Esophagus muscularis mucosa (tissue), 4 donors: ENCODE data around the gene FGR. TPM values are rescaled to one million over a fixed set of nuclear protein-coding genes. Genes with fewer than 3 reads are reported as not detected.

ENCODE experiments used
- DNase-seq: peaks from one replicate; pipeline ENCODE4 v3.0.0-alpha.2; 2017; ENCODE audit errors: extremely low spot score
- H3K27ac ChIP-seq, 4 donors: fragments of 200-600 bp; sonication (generic); replicated peaks in 1 of 4; 1 replicate in 3 of 4; 2 replicates in 1 of 4; pipeline ENCODE4 v1.5.1; 2016 to 2019; ENCODE audit warnings: mild to moderate bottlenecking in 1 of 4
- H3K27me3 ChIP-seq, 4 donors: fragments of 200-600 bp; sonication (generic); one replicate each; pipeline versions ENCODE4 v1.5.1 to v1.6.0; 2016 to 2019
- H3K36me3 ChIP-seq, 4 donors: fragments of 200-600 bp; sonication (generic); one replicate each; pipeline ENCODE4 v1.5.1; 2016 to 2019
- H3K4me1 ChIP-seq, 4 donors: fragments of 200-600 bp; sonication (generic); one replicate each; pipeline ENCODE4 v1.5.1; 2016 to 2019
- H3K4me3 ChIP-seq, 4 donors: fragments of 200-600 bp; sonication (generic); 1 replicate in 2 of 4; 2 replicates in 2 of 4; pipeline ENCODE4 v1.5.1; 2016 to 2019; ENCODE audit warnings: mild to moderate bottlenecking in 4 of 4, moderate library complexity in 1 of 4
- H3K9me3 ChIP-seq, 4 donors: fragments of 200-600 bp; sonication (generic); 1 replicate in 3 of 4; 2 replicates in 1 of 4; pipeline ENCODE4 v1.5.1; 2016 to 2019
- EP300 ChIP-seq: sonication (generic); formaldehyde crosslinking; IDR thresholded peaks from one replicate; pipeline ENCODE4 v1.6.1; 2017; ENCODE audit warnings: antibody characterized with exemption
- POLR2A ChIP-seq: fragments of 450-650 bp; IDR thresholded peaks from one replicate; pipeline ENCODE4 v1.6.1; 2017; ENCODE audit warnings: antibody characterized with exemption, moderate library complexity, mild to moderate bottlenecking, low read depth
- POLR2AphosphoS5 ChIP-seq, 2 donors: sonication (generic); formaldehyde crosslinking; IDR thresholded peaks; one replicate each; pipeline ENCODE4 v1.6.1; 2017; ENCODE audit warnings: antibody characterized with exemption in 2 of 2
- WGBS: methylation state at CpG from one replicate; pipeline ENCODE4 v1.1.5; 2018; 5-methylcytosine and 5-hydroxymethylcytosine counted together
- intact Hi-C: fragments of 100-400 bp; cut with DNase I; formaldehyde crosslinking; loops from one replicate; pipeline ENCODE4 v1.15.1; 2023
- total RNA-seq, 4 donors: library from RNA; depleted of rRNA; stranded (reverse); fragments of >200 nt; gene quantifications; one replicate each; pipeline versions ENCODE4 v1.1.0 to v1.2.1, GENCODE V29; 2016
- TF ChIP-seq, protein P1 (sequence below), 3 experiments: fragments of 200-600 bp in 2 of 3; fragments of 450-650 bp in 1 of 3; sonication (generic) in 2 of 3; IDR thresholded peaks; one replicate each; pipeline ENCODE4 v1.5.1; 2017 to 2019; ENCODE audit warnings: antibody characterized with exemption in 3 of 3, mild to moderate bottlenecking in 2 of 3, moderate library complexity in 1 of 3

The FGR gene
- total RNA-seq, 4 donors from 2014 or later, result 12.0 to 32.1 (median 12.6) TPM

DNA sequence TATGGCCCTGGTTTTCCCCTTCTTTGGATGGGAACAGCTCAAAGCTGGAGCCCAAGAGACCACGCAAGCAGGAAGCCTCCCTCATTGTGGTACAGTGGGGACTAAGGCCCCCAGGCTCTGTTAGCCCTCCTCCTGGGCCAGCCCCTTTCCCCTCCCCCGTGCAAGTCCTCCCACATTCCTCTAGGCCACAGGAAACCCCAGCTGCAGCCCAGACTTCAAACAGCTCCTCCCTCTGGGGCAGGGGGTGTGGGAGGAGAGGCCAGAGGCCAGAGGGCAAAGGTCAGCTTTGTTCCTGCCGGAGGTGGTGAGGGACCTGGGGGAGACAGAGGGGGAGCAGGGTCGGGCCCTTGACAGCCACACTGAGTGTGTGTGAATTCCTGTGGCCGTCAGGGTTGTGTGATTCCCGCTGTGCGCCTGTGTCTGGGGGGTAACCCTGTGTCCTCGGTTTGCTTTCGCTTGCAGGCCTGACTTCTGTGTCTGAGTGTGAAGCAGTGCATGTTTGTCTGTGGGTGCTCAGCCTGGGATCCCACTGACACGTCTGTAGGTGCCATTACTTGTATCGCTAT, 27.7 kb downstream of the FGR start:
- TF ChIP-seq POLR2AphosphoS5 (IDR thresholded peaks at IDR 0.05), result no peak
- no peak for TF ChIP-seq POLR2A
- TF ChIP-seq, protein P1, sequence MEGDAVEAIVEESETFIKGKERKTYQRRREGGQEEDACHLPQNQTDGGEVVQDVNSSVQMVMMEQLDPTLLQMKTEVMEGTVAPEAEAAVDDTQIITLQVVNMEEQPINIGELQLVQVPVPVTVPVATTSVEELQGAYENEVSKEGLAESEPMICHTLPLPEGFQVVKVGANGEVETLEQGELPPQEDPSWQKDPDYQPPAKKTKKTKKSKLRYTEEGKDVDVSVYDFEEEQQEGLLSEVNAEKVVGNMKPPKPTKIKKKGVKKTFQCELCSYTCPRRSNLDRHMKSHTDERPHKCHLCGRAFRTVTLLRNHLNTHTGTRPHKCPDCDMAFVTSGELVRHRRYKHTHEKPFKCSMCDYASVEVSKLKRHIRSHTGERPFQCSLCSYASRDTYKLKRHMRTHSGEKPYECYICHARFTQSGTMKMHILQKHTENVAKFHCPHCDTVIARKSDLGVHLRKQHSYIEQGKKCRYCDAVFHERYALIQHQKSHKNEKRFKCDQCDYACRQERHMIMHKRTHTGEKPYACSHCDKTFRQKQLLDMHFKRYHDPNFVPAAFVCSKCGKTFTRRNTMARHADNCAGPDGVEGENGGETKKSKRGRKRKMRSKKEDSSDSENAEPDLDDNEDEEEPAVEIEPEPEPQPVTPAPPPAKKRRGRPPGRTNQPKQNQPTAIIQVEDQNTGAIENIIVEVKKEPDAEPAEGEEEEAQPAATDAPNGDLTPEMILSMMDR (IDR thresholded peaks at IDR 0.05), result no peak
- TF ChIP-seq EP300, result no peak
- Histone ChIP-seq H3K9me3 (no peaks in the 10 kb centered on the region), H3K27ac (no peak overlapping the region), H3K4me3 (no peak overlapping the region), H3K4me1 (peaks cover 10 to 43% (median 35%) of the 10 kb centered on the region in 4 donors), H3K27me3 (no peaks in the 10 kb centered on the region), H3K36me3 (no peaks in the 10 kb centered on the region)
- intact Hi-C loops, result loop anchor here (2.0 to 5.0 kb wide), 4 partner anchors 51 to 305 kb away; no protein-coding TSS in a partner anchor
- no peak for DNase-seq
- WGBS, result 63% methylated on average over 8 of the region's 11 CpGs

DNA sequence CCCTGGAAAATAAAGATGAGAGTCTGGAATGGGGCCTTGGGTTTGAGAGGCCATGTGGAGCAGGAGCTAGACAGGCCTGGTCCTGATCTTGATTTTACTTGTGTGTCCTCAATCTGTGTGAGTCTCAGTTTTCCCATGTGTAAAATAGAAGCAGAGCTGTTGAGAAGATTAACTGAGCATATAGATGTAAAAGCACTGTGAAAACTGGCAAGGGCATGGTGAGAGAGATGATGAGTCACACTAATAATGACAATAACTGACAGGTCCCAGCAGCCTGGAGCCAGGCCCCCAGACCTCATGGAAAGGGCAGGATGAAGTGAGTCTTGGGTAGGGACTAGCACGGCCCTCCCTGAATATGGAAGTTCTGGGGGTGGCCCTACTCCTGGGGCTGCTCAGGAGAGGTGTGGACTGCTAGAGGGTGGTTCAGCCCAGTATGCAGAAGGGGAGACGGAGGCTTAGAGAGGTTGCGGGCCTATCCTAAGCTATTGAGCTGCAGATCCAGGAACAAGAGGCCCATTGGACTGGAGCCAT, 28.2 kb downstream of the FGR start:
- intact Hi-C loops, result loop anchor here (2.0 to 5.0 kb wide), 4 partner anchors 50 to 304 kb away; no protein-coding TSS in a partner anchor
- no peak for TF ChIP-seq EP300
- no peak for TF ChIP-seq POLR2A
- TF ChIP-seq, protein P1 (IDR thresholded peaks at IDR 0.05), result no peak
- no peak for TF ChIP-seq POLR2AphosphoS5 (IDR thresholded peaks at IDR 0.05)
- H3K4me3 ChIP-seq, result no peak overlapping the region
- H3K36me3 ChIP-seq, result no peaks in the 10 kb centered on the region
- WGBS, result 69% methylated on average over 3 of the region's 3 CpGs
- H3K9me3 ChIP-seq, result no peaks in the 10 kb centered on the region
- no peak for DNase-seq
- H3K4me1 ChIP-seq, result peaks cover 12 to 49% (median 40%) of the 10 kb centered on the region in 4 donors
- no peak overlapping the region for H3K27ac ChIP-seq
- H3K27me3 ChIP-seq, result no peaks in the 10 kb centered on the region

DNA sequence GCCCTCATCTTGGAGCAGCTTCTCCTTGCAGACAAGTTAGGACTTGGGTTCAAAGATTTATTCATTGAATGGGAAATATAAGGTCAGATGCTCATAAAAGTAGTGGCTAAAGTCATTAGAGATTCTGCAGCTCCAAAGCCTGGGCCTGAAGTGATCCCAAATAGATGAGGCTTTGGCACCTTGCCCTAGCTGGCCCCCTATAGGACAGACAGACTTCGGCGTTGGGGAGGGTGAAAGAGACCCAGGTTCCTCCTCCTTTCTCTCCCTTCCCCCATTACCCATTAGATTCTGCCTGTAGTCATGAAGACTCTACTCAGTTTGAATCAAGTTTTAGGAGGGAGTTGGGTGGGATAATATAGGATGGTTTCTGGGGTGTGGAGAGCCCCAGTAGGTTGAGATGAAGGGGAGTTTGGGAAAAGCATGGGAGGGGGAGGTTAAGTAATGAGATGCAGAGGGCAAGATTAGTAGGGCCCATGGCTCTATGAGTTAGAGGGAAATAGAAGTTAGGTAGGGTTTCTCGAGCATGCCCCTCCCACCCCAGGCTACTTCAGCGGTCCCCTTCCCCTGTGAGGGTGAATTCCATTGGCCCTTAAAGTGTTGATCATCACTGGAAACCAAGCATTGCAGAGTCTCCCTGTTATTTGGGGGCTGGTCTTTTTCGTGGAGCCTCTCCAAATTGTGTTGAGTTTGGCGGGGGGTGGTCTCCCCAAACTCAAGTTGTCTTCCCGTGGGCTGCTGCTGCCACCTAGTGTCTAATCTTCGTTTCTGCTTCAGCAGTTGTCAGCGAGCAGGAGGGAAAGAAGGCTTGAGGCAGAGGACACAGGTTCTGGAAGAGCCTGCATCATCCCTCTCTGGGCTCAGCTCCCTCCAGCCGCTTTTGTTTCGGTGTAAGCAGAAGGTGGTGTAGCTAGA, 28.9 kb downstream of the FGR start:
- no peaks in the 10 kb centered on the region for H3K9me3 ChIP-seq
- peaks cover 19 to 56% (median 48%) of the 10 kb centered on the region in 4 donors for H3K4me1 ChIP-seq
- 11% methylated on average over 11 of the region's 11 CpGs for WGBS
- H3K36me3 ChIP-seq, result no peaks in the 10 kb centered on the region
- no peak overlapping the region for H3K4me3 ChIP-seq
- H3K27me3 ChIP-seq, result no peaks in the 10 kb centered on the region
- intact Hi-C loops, result loop anchor here (2.0 to 5.0 kb wide), 4 partner anchors 49 to 304 kb away; no protein-coding TSS in a partner anchor
- TF ChIP-seq POLR2A (no peak), POLR2AphosphoS5 (IDR thresholded peaks at IDR 0.05) (peak in 1 of 2 donors; percentile 57), EP300 (no peak)
- TF ChIP-seq, protein P1 (IDR thresholded peaks at IDR 0.05), result peak; percentile 86 to 95 (median 87)
- H3K27ac ChIP-seq, result peak overlapping the region in 2 of 4 donors; percentile 4 to 22
- DNase-seq, result no peak

DNA sequence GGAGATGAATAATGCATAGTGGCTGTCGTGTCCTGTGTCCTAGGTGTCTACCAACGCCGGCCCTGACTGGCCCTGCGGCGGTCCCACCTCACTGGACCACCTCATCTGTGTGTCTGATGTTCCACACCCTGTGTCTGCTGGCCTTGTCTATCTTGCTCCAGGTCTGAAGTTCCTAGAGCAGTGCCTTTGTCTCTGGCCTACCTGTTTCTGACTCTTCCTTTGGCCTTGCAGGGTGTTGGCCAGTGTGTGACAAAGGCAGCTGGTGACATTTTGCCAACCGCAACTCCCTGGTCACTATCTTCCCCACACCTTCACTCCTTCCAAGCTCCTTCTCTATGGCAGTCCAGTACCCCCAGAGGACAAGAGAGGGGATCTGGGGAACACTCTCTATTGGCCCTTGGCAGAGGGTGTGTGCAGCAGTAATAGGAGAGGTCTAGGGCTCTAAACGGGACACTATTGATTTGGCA, 29.7 kb downstream of the FGR start:
- WGBS, result 85% methylated on average over 7 of the region's 7 CpGs
- H3K4me1 ChIP-seq, result peaks cover 27 to 63% (median 55%) of the 10 kb centered on the region in 4 donors
- peak overlapping the region in 1 of 4 donors; percentile 4 for H3K27ac ChIP-seq

More for the DNA sequence above, 29.7 kb downstream of the FGR start:
- DNase-seq, result no peak
- no peak overlapping the region for H3K4me3 ChIP-seq
- no peaks in the 10 kb centered on the region for H3K36me3 ChIP-seq
- H3K9me3 ChIP-seq, result no peaks in the 10 kb centered on the region
- no peak for TF ChIP-seq EP300
- no peak for TF ChIP-seq POLR2A
- TF ChIP-seq, protein P1 (IDR thresholded peaks at IDR 0.05), result no peak
- TF ChIP-seq POLR2AphosphoS5 (IDR thresholded peaks at IDR 0.05), result no peak
- intact Hi-C loops, result loop anchor here (5.0 kb wide), 2 partner anchors 203 to 303 kb away; no protein-coding TSS in a partner anchor
- H3K27me3 ChIP-seq, result no peaks in the 10 kb centered on the region
